Psoas muscle (tissue), 8 donors: ENCODE results near the gene PRSS8. TPM values are rescaled to one million over a fixed set of nuclear protein-coding genes. Genes with fewer than 3 reads are reported as not detected.
"Not testable (repeated sequence)": the region's sequence is repeated elsewhere in the genome, so short reads cannot be mapped to it uniquely, and the experiment has no call there.

Experiments used
- ATAC-seq, 4 donors: fragments of 200-7000 bp; cut with Tn5 transposase; one replicate each; pipeline ENCODE4 v1.9.1; 2020; ENCODE audit warnings: moderate library complexity in 3 of 4, mild to moderate bottlenecking in 2 of 4
- DNase-seq, 2 donors: peaks; one replicate each; pipeline ENCODE4 v3.0.0-alpha.2; 2020
- H3K27ac ChIP-seq: fragments of 200-600 bp; one replicate; pipeline ENCODE4 v1.8.0; 2022
- H3K27me3 ChIP-seq, 3 donors: fragments of 200-600 bp in 1 of 3; one replicate each; pipeline versions ENCODE4 v1.6.1 to v1.8.0; 2013 to 2022; ENCODE audit warnings: low read length in 2 of 3, mild to moderate bottlenecking in 2 of 3, moderate library complexity in 1 of 3; ENCODE audit not compliant: insufficient read depth in 3 of 3
- H3K36me3 ChIP-seq, 2 donors: fragments of 200-600 bp in 1 of 2; one replicate each; pipeline versions ENCODE4 v1.6.1 to v1.8.0; 2013 to 2022; ENCODE audit warnings: low read depth in 1 of 2, mild to moderate bottlenecking in 1 of 2, moderate library complexity in 1 of 2; ENCODE audit not compliant: insufficient read depth in 1 of 2
- H3K4me1 ChIP-seq: fragments of 200-600 bp; one replicate; pipeline ENCODE4 v1.8.0; 2022
- H3K4me3 ChIP-seq: fragments of 200-600 bp; one replicate; pipeline ENCODE4 v1.8.0; 2022; ENCODE audit warnings: mild to moderate bottlenecking
- H3K9me3 ChIP-seq: fragments of 200-600 bp; one replicate; pipeline ENCODE4 v1.8.0; 2022
- whole genome bisulfite sequencing, 3 donors: extraction: QIAGEN DNeasy Blood & Tissue Kit; methylation state at CpG; one replicate each; pipeline versions ENCODE4 v1.1.6 to v1.1.7; 2013; 5-methylcytosine and 5-hydroxymethylcytosine counted together
- intact Hi-C, 2 donors: fragments of 100-400 bp; cut with DNase I; formaldehyde crosslinking; loops; one replicate each; pipeline versions ENCODE4 v1.11.0 to v1.14.2; 2022
- polyA plus RNA-seq, 3 donors: library from polyadenylated mRNA; stranded (reverse); fragments of 200-250 nt; gene quantifications; one replicate each; pipeline ENCODE4 v1.2.3, GENCODE V29; 2013
- total RNA-seq, 4 donors: library from RNA; stranded (reverse); fragmentation: NEBNext Ultra II Directional in 2 of 4; extraction: Animal tissue kit (Norgen Biotek cat#: 25700) in 2 of 4; gene quantifications; one replicate each; pipeline versions ENCODE4 v1.2.1 to v1.2.4, GENCODE V29; 2021 to 2023
- TF ChIP-seq, protein P1 (sequence below): fragments of 200-600 bp; IDR thresholded peaks from one replicate; pipeline ENCODE4 v1.8.0; 2022; ENCODE audit warnings: antibody characterized with exemption
- donor health status: healthy with polysubstance abuse.
- donor health status: DM: no; HTN: no; CAD: no; lungs with moderate emphysema.
- donor health status: Bipolar disorder and iron deficiency.
- donor health status: healthy.
- donor health status: DM: yes; HTN: yes; CAD: no.
- donor health status: DM: no; HTN: no; CAD: no.
- donor health status: DM: no; HTN: no; CAD: no.
- donor health status: DM: yes; HTN: yes; CAD: no.

PRSS8 gene
- total and polyA plus RNA-seq, 7 donors = 0.07 to 0.22 TPM; not detected in 5

DNA sequence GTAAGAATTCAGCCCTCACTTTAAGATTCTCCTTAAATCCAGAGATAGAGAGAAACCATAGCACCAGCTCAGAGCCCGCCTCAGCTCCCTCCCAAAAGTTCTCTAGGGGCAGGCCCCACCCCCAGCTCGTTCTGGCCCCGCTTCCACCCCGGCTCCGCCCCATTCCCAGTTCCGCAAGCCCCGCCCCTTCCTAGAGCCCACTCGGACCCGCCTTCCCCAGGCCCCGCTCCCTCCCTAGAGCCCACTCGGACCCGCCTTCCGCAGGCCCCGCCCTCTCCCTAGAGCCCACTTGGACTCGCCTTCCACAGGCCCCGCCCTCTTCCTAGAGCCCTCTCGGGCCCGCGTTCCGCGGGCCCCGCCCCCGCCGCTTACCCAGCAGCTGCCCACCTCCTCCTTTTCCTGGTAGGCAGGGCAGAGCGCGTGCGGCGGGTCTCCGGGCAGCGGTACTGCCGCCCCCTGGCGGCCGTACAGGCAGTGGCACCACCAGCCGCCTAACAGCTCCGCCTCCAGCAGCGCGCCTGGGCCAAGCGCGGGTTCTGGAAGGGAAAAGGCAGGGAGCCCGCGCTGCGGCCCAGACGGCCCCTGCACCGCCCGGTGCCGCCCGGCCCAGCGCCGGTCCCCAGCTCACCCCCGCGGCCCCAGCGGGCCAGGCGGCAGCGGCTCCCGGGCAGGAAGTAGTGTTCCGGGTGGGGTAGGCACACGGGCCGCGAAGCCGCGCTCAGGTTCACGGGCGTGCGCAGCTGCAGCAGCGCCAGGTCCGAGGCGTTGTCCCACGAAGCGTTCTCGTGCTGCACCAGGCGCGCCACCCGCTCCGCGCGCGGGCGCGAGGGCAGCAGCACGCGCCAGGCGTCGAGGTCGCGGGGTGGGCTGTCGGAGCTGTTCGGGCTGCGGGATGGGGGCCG is 6.8 kb upstream of the PRSS8 start:
- ATAC-seq = peak; percentile 91 to 95 (median 93)
- WGBS, 3 donors = 1 to 3% (median 2%) methylated on average over 73 to 89 of the region's 89 CpGs
- intact Hi-C loops = loop anchor here (1.0 to 5.0 kb wide), 3 partner anchors 35 to 158 kb away; partner anchors contain the start of genes BCKDK (in 1 of the 2), HSD3B7 (in 1 of the 2) and VKORC1 (in 1 of the 2)

DNA sequence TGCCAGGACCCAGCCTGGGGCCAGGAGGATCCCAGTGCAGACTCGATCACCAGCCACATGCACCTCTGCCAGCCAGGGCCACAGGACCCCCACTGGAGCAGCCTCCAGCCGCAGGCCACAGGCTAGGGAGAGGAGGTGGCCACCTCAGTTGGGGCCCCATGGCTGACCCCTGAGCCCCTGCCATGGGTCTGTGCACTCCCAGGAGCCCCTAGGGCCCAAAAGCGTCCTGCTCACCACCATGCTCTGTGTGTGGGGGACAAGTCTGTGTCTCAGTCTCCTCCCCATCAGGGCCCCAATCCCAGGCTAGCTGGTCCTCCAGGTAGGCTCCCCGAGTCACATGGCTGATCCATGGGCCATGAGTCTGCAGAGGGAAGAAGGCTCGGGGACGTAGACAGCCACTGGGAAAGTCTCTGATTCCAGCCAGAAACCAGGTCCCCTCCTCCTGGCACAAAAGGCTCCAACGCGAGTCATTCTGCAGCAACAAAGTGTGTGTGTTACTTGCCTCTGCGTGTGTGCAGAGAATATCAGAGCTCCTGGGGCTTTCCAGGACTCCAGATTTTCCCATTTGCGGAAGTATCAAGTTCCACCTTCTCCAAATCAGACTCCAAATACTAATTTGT is 6.1 kb upstream of the PRSS8 start:
- intact Hi-C loops = loop anchor here (1.0 to 5.0 kb wide), 3 partner anchors 34 to 157 kb away; partner anchors contain the start of genes BCKDK (in 1 of the 2), HSD3B7 (in 1 of the 2) and VKORC1 (in 1 of the 2)
- no peaks in the 10 kb centered on the region for H3K36me3 ChIP-seq
- H3K27me3 ChIP-seq = no peaks in the 10 kb centered on the region
- ATAC-seq = peak in 3 of 4 donors; percentile 2 to 4 (median 4)
- TF ChIP-seq, protein P1, sequence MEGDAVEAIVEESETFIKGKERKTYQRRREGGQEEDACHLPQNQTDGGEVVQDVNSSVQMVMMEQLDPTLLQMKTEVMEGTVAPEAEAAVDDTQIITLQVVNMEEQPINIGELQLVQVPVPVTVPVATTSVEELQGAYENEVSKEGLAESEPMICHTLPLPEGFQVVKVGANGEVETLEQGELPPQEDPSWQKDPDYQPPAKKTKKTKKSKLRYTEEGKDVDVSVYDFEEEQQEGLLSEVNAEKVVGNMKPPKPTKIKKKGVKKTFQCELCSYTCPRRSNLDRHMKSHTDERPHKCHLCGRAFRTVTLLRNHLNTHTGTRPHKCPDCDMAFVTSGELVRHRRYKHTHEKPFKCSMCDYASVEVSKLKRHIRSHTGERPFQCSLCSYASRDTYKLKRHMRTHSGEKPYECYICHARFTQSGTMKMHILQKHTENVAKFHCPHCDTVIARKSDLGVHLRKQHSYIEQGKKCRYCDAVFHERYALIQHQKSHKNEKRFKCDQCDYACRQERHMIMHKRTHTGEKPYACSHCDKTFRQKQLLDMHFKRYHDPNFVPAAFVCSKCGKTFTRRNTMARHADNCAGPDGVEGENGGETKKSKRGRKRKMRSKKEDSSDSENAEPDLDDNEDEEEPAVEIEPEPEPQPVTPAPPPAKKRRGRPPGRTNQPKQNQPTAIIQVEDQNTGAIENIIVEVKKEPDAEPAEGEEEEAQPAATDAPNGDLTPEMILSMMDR = no peak
- 25 to 28% (median 25%) methylated on average over 10 of the region's 10 CpGs for WGBS, 3 donors
- H3K27ac ChIP-seq = peak overlapping the region; percentile 82
- DNase-seq = peak in 1 of 2 donors; percentile 63
- peaks cover 23% of the 10 kb centered on the region for H3K4me1 ChIP-seq
- peak overlapping the region; percentile 70 for H3K4me3 ChIP-seq
- H3K9me3 ChIP-seq = no peaks in the 10 kb centered on the region

More for the DNA sequence above, 6.8 kb upstream of the PRSS8 start:
- Histone ChIP-seq H3K36me3 (no peaks in the 10 kb centered on the region), H3K4me1 (peaks cover 23% of the 10 kb centered on the region), H3K27ac (peak overlapping the region; percentile 82), H3K27me3 (no peaks in the 10 kb centered on the region), H3K4me3 (peak overlapping the region; percentile 70), H3K9me3 (no peaks in the 10 kb centered on the region)
- TF ChIP-seq, protein P1 = peak; percentile 93
- peak; percentile 99 for DNase-seq

DNA sequence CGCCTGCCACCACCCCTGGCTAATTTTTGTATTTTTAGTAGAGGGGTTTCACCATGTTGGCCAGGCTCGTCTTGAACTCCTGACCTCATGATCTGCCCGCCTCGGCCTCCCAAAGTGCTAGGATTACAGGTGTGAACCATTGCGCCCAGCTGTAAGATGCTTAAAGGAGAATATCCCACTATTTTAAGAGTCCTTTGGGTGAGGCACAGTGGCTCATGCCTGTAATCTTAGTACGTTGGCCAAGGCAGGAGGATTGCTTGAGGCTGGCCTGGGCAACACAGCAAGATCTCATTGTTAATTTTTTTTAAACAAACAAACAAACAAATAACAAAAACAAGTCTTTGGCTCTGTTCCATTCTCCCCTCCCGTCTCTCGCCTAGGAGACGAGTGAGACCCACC is 5.5 kb upstream of the PRSS8 start:
- DNase-seq, H3K27me3 ChIP-seq, H3K9me3 ChIP-seq, ATAC-seq, H3K36me3 ChIP-seq: not testable (repeated sequence)
- 86 to 90% (median 89%) methylated on average over 9 of the region's 9 CpGs for whole genome bisulfite sequencing, 3 donors
- intact Hi-C loops = loop anchor here in 1 of 2 donors (5.0 kb wide), 1 partner anchor 34 kb away; the partner anchor contains the start of gene BCKDK
- peak overlapping the region; percentile 82 for H3K27ac ChIP-seq
- H3K4me3 ChIP-seq = peak overlapping the region; percentile 70
- H3K4me1 ChIP-seq = peaks cover 23% of the 10 kb centered on the region

DNA sequence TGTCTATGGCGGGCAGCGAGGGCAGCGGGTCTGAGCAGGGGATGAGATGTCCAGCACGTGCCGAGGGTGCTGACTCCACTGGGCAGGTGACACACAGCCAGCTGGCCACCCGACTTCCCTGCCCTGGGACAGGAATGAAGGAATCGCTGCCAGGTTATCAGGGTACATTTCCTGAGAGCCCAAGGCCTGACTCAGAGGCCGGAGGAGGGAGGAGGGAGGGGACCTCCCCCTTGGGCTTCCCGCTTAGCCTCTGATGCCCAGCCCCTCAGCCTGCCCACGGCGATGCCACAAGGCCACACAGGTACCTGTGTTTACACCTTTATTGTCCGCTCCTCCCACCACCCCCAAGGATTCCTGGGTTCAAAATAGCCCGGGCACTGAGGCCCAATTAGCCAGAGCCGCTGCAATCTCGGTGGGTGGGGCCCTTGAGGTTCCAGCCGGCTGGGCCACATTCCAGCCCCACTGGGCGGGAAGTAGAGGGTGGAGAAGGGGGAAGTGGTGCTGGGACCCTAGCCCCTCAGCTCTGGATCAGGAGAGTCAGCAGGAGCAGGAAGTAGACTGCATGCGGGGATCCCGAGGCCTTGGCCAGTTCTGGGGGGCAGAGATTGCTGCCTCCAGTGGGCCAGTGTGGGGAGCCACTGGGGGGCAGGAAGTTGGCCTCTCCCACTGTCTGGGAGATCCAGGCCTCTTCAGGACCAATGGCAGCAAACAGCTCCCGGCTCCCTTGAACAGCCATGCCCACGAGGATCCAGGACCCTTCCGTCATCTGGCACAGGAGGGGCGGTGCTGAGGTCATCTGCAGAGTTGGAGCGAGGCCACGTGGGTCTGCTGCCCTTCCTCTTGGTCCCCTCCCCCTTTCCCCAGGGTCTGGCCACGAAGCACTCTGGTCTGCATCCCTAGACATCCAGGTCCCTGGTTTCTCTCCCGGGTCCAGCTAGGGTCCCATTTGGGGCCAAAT is 3.4 kb upstream of the PRSS8 start:
- Histone ChIP-seq H3K4me3 (peak overlapping the region; percentile 34), H3K4me1 (peaks cover 23% of the 10 kb centered on the region), H3K27me3 (no peaks in the 10 kb centered on the region), H3K27ac (peak overlapping the region; percentile 27), H3K9me3 (no peaks in the 10 kb centered on the region), H3K36me3 (no peaks in the 10 kb centered on the region)
- DNase-seq (peak; percentile 75 to 91), ATAC-seq (peak; percentile 61 to 69 (median 66))
- intact Hi-C loops = no loop called here
- TF ChIP-seq, protein P1 = no peak
- 42 to 45% (median 45%) methylated on average over 25 to 27 of the region's 27 CpGs for WGBS, 3 donors

DNA sequence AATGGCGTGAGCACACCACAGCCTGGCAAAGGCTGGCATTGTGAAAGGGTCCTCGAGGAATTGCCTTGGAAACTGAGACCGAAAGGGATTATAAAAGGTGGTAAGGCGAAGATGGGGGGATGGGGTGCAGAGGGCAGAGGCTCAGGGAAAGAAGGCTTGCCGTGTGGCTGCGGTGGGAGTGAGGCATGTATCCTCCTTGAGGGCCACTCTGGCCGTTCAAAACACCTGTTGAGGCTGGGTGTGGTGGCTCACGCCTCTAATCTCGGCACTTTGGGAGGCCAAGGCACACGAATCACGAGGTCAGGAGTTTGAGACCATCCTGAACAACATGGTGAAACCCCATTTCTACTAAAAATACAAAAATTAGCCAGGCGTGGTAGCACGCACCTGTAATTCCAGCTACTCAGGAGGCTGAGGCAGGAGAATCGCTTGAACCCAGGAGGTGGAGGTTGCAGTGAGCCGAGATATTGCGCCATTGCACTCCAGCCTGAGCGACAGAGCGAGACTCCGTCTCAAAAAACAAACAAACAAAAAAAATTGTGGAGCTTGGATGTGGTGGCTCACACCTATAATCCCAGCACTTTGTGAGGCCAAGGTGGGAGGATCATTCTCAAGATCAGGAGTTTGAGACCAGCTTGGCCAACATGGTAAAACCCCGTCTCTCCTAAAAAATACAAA is 1.4 kb upstream of the PRSS8 start:
- H3K36me3 ChIP-seq, H3K27ac ChIP-seq, intact Hi-C loops, ATAC-seq, H3K9me3 ChIP-seq, DNase-seq, H3K27me3 ChIP-seq, H3K4me3 ChIP-seq: not testable (repeated sequence)
- peaks cover 20% of the 10 kb centered on the region for H3K4me1 ChIP-seq
- WGBS, 3 donors = 85 to 89% (median 86%) methylated on average over 20 of the region's 20 CpGs
